Measurements from ENCODE around the gene WDTC1. TPM values are rescaled to one million over a fixed set of nuclear protein-coding genes. Genes with fewer than 3 reads are reported as not detected.
A peak's percentile ranks its signal among the peaks of the same experiment; 100 is the strongest.

Gene WDTC1
- total RNA-seq, 1 experiment from 2014 or later, result 30.0 TPM

- no peak for DNase-seq (ENCODE audit: low read depth)
These were observed 99.4 kb downstream of the WDTC1 start for GRCh38 chr1:27333717-27334279.

GRCh38 chr1:27335506-27336422, 101.3 kb downstream of the WDTC1 start:
- no peak for DNase-seq (ENCODE audit: low read depth)

- no peak for DNase-seq (ENCODE audit: low read depth)
These were observed 102.3 kb downstream of the WDTC1 start for GRCh38 chr1:27336756-27337155.

DNA sequence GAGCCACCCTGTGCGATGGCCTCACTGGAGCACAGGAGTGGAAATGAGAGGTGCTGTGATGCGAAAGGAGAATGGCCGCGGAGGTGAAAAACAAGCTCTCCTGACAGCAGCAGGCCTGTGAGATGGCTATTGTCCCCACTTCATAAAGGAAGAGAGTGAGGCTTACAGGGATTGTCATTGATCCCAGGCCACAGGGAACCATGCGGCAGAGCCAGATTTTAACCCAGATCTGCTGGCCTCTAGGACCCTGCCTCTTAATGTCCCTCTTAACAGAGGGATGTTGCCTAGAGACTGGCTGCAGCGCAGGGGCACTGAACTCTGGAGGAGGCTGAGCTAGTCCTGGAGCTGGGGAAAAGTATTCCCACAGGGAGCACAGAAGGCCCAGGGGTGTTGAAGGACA, 104.3 kb downstream of the WDTC1 start:
- DNase-seq (ENCODE audit: low read depth), result no peak

- DNase-seq (ENCODE audit: low read depth), result no peak
These were observed 104.8 kb downstream of the WDTC1 start for GRCh38 chr1:27339213-27339612.

DNA sequence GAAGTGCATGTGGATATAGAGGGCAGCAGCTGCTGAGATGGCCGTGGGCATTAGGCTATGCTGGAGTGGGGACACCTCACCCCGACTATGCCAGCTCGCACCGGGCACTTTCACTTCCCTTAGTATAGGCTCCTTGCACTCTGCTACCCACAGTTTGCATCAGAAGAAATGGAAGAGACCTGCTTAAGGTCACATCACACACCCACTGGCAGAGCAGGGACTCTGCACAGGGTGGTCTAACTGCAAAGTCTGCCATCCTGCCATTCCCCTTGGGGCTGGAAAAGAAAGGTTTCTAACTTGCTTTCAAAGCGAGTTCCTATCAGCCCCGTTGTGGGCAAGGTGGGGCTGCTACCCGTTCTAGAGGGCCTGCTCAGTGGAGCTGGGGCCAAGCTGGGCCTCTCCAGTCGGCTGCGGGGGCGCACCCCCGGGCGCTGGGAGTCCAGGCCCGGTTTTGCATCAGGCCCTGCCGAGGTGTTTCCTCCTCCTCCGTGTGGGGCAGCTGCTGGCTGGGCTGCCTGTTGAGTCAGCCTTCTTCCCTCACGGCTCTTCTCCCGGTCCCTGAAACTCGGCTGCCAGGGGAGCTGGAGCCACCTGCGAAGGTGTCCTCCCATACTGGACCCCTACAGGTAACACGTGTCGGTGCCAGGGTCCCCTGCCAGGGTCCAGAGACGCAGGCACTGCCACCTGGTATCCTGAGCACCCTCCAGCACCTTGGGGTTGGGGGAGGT, 107.3 kb downstream of the WDTC1 start, which contains the start of gene SYTL1:
Gene SYTL1, plus strand, starts transcription at position 498 of the 728 bp plus-strand sequence. CDS start 3,313 bp downstream, outside the sequence.
- DNase-seq (ENCODE audit: low read depth), result peak; percentile 81

GRCh38 chr1:27342391-27342777, 108.0 kb downstream of the WDTC1 start:
- no peak for DNase-seq (ENCODE audit: low read depth)

- DNase-seq (ENCODE audit: low read depth), result no peak
These were observed 108.6 kb downstream of the WDTC1 start for GRCh38 chr1:27342778-27343638.

GRCh38 chr1:27343639-27344025, 109.2 kb downstream of the WDTC1 start:
- DNase-seq (ENCODE audit: low read depth), result no peak

DNA sequence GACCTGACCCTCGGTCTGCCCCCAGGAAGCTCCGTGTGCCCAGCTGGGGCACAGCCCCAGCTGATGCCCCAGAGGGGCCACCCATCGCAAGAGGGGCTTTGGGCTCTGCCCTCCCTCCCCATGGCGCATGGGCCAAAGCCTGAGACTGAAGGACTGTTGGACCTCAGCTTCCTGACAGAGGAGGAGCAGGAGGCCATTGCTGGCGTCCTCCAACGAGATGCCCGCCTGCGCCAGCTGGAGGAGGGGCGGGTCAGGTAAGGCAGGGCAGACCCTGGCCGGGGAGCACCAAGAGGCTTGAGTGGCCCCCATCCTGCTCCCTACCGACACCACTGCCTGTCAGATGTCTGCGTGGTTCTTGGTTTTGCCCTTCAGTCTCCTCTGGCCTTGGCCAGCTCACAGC, 110.8 kb downstream of the WDTC1 start:
- no peak for DNase-seq (ENCODE audit: low read depth)

- no peak for DNase-seq (ENCODE audit: low read depth)
These were observed 111.9 kb downstream of the WDTC1 start for GRCh38 chr1:27346357-27346756.

DNA sequence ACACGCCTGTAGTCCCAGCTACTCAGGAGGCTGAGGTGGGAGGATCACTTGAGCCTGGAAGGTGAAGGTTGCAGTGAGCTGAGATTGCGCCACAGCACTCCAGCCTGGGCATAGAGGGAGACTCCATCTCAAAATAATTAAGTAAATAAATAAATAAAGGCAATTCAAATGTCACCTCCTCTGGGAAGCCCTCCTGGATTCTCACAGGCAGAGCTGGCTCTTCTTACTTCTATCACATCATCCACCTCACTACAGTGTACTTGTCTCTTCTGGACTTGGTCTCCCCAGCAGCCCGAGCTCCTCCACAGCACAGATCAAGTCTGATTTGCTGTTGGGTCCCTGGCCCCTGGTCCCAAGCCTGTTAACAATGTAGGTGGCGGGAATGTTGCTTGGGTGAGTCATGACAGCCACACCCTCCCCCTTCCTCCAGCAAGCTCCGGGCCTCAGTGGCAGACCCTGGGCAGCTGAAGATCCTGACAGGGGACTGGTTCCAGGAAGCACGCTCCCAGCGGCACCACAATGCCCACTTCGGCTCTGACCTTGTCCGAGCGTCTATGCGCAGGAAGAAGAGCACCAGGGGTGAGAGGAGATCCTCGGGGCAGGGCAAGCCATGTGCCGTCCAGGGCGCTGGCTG, 112.7 kb downstream of the WDTC1 start:
- DNase-seq (ENCODE audit: low read depth), result peak; percentile 34

GRCh38 chr1:27348861-27349783, 114.7 kb downstream of the WDTC1 start:
- peak; percentile 78 for DNase-seq (ENCODE audit: low read depth)

- DNase-seq (ENCODE audit: low read depth), result peak; percentile 76
These were observed 115.6 kb downstream of the WDTC1 start for GRCh38 chr1:27349784-27350662.

DNA sequence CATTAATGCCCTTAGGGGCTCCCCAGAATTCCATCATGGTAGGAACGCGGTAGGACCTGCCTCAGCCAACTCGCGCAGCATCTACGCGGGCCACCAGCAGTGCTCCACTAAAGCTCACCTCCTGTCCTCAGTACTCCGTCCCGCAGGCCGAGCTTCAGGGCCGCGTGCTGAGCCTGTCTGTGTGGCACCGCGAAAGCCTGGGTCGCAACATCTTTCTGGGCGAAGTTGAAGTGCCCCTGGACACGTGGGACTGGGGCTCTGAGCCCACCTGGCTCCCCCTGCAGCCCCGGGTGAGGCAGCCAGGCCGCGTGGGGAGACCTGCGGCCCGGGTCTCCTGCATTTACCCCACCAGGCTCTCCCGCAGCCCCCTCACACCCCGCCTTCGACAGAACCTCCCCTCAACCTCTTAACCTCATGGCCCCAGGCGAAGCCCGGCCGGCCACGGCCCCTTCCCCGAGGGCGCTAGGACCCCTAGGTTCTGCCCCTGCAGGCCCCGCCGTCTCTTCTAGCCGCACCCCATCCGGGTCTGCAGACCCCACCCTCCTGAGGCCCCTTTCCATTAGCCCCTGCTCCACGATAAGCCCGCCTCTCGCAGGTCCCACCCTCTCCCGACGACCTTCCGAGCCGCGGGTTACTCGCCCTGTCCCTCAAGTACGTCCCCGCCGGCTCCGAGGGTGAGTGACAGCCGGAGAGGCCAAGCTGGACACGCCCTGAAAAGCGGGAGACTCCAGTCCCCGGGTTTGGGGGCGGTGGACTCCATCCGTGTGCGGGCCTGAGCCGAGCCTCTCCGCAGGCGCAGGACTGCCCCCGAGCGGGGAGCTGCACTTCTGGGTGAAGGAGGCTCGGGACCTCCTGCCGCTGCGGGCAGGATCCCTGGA, 116.5 kb downstream of the WDTC1 start:
- no peak for DNase-seq (ENCODE audit: low read depth)

DNA sequence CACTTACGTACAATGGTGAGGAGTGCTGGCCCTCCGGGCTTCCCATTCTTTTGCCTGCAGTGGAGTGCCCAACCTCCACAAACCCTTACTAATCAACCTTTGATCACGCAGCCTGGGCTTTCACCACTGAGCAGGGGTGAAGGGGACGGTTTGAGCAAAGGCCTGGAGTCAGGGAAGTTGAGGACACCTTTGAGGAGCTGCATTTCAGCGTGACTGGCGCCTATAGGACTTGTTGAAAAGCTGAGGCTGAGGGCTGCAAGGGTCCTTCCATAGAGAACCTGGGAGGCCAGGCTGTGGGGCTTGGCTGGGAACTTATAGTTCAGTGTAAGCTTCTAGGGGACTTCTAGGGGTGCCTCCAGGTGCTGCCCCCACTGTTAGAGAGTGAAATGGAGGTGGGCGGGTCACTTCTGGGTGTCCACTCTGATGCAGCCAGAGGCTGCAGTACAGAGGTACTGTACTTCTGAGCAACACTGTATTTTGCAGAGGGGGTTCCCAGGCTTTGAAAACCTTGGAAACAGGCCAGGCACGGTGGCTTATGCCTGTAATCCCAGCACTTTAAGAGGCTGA, 117.2 kb downstream of the WDTC1 start:
- no peak for DNase-seq (ENCODE audit: low read depth)

GRCh38 chr1:27353166-27353565, 118.7 kb downstream of the WDTC1 start:
- DNase-seq (ENCODE audit: low read depth), result no peak

- DNase-seq (ENCODE audit: low read depth), result no peak
These were observed 119.2 kb downstream of the WDTC1 start for GRCh38 chr1:27353629-27354028.
